NB4 (cell line): ENCODE data around the gene TXLNG.

Source experiments
- MYC ChIP-seq: IDR thresholded peaks from 2 replicates; pipeline ENCODE4 v1.6.1; 2011; ENCODE audit warnings: low read depth, low read length
- POLR2A ChIP-seq: IDR thresholded peaks from 2 replicates; pipeline ENCODE4 v1.6.1; 2011; ENCODE audit warnings: mild to moderate bottlenecking; ENCODE audit not compliant: insufficient read length; ENCODE audit errors: extremely low read depth
- TF ChIP-seq, protein P1 (sequence below): IDR thresholded peaks from one replicate; pipeline ENCODE4 v1.5.1; 2012; ENCODE audit warnings: low read depth, low read length
- TF ChIP-seq, protein P2 (sequence below): IDR thresholded peaks from 2 replicates; pipeline ENCODE4 v1.6.1; 2011; ENCODE audit warnings: low read depth, low read length

DNA sequence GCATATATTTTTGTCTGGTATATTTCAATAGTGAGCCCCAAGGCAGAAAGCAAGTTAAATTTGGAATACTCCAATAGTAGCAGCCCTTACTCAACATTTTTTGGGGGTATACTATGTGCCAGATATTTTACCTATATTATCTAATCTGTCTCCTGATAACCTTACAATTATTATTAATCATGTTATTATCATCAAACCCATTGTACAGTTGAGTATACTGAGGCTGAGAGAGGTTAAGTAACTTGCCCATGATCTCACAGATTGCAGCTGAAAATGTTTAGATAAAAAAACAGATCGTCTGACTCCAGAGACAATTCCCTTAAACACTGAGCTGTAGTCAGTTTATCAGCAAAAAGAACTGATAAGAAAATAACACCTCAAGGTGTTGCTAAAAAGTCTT, 90.4 kb downstream of the TXLNG start:
- TF ChIP-seq POLR2A (no peak), MYC (no peak)
- TF ChIP-seq, protein P1, sequence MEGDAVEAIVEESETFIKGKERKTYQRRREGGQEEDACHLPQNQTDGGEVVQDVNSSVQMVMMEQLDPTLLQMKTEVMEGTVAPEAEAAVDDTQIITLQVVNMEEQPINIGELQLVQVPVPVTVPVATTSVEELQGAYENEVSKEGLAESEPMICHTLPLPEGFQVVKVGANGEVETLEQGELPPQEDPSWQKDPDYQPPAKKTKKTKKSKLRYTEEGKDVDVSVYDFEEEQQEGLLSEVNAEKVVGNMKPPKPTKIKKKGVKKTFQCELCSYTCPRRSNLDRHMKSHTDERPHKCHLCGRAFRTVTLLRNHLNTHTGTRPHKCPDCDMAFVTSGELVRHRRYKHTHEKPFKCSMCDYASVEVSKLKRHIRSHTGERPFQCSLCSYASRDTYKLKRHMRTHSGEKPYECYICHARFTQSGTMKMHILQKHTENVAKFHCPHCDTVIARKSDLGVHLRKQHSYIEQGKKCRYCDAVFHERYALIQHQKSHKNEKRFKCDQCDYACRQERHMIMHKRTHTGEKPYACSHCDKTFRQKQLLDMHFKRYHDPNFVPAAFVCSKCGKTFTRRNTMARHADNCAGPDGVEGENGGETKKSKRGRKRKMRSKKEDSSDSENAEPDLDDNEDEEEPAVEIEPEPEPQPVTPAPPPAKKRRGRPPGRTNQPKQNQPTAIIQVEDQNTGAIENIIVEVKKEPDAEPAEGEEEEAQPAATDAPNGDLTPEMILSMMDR: no peak
- TF ChIP-seq, protein P2, sequence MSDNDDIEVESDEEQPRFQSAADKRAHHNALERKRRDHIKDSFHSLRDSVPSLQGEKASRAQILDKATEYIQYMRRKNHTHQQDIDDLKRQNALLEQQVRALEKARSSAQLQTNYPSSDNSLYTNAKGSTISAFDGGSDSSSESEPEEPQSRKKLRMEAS: no peak
